HepG2 (cell line): Measurements from ENCODE around the gene ZC3H18. TPM values are rescaled to one million over a fixed set of nuclear protein-coding genes. Genes with fewer than 3 reads are reported as not detected.

Experiments
- ATAC-seq: fragments of 200-7000 bp; cut with Tn5 transposase; 3 replicates; pipeline ENCODE4 v1.9.1; 2020; ENCODE audit warnings: mild to moderate bottlenecking, moderate library complexity
- BruUV-seq: library from RNA; stranded (reverse); fragments of 400-500 nt; replicated peaks from 2 replicates; lab custom pipeline; 2021; lab: Mats Ljungman, UMichigan
- CTCF ChIA-PET: fragments of 300-600 bp; formaldehyde crosslinking; extraction: SDS; loops from one replicate; lab custom pipeline; 2021; ENCODE audit warnings: low total read pairs, inconsistent platforms, low intra/inter-chr PET ratio; lab: Yijun Ruan, JAX
- POLR2A ChIA-PET: fragments of 350-600 bp; sonication (Branson Sonifier 250); formaldehyde crosslinking; loops from one replicate; lab custom pipeline; 2020; ENCODE audit warnings: antibody characterized with exemption, inconsistent platforms; lab: Yijun Ruan, JAX
- DNase-seq: peaks from one replicate; pipeline ENCODE4 v3.0.0-alpha.2; 2015; ENCODE audit warnings: low spot score
- FAIRE-seq: peaks from 3 replicates; lab custom pipeline; 2011; peaks lifted over from hg19 to GRCh38; lab: Jason Lieb, UNC
- H2AFZ ChIP-seq: one replicate; pipeline ENCODE4 v1.6.1; 2011; ENCODE audit warnings: low read length, inconsistent platforms
- H3K27ac ChIP-seq: fragments of 300-600 bp; 3 replicates; pipeline ENCODE4 v1.8.0; 2011; ENCODE audit warnings: mixed run types, mild to moderate bottlenecking, mixed read lengths, low read length, inconsistent platforms; ENCODE audit not compliant: insufficient read depth; ENCODE audit errors: extremely low read length
- H3K27me3 ChIP-seq, 2 experiments: fragments of 200-600 bp in 1 of 2; 2 replicates in 1 of 2; 3 replicates in 1 of 2; pipeline versions ENCODE4 v1.6.0 to v1.8.0; 2011; ENCODE audit warnings: low read length in 2 of 2, mild to moderate bottlenecking in 2 of 2, moderate library complexity in 2 of 2, inconsistent platforms in 1 of 2; ENCODE audit not compliant: insufficient read depth in 2 of 2, control insufficient read depth in 1 of 2
- H3K36me3 ChIP-seq, 2 experiments: fragments of 200-600 bp in 1 of 2; replicated peaks in 1 of 2; 2 replicates in 1 of 2; 3 replicates in 1 of 2; pipeline versions ENCODE4 v1.5.1 to v1.8.0; 2011; ENCODE audit warnings: low read length in 2 of 2, inconsistent platforms in 1 of 2; ENCODE audit not compliant: insufficient read depth in 2 of 2, control insufficient read depth in 1 of 2
- H3K4me1 ChIP-seq: 2 replicates; pipeline ENCODE4 v1.5.1; 2012; ENCODE audit warnings: low read length, inconsistent platforms; ENCODE audit not compliant: insufficient read depth
- H3K4me2 ChIP-seq: 2 replicates; pipeline ENCODE4 v1.6.0; 2011; ENCODE audit warnings: low read depth, low read length, inconsistent platforms
- H3K4me3 ChIP-seq, 3 experiments: fragments of 200-600 bp in 1 of 3; sonication (generic), shearing (Covaris generic) in 1 of 3; replicated peaks in 1 of 3; 2 replicates each; pipeline ENCODE4 v1.5.1; 2011 to 2016; ENCODE audit warnings: low read length in 3 of 3, inconsistent platforms in 2 of 3, low read depth in 2 of 3, mild to moderate bottlenecking in 2 of 3, control low read depth in 1 of 3, mixed read lengths in 1 of 3; ENCODE audit not compliant: insufficient read depth in 1 of 3
- H3K79me2 ChIP-seq: one replicate; pipeline ENCODE4 v1.6.1; 2011; ENCODE audit warnings: low read length, inconsistent platforms; ENCODE audit not compliant: insufficient read depth
- H3K9ac ChIP-seq: 2 replicates; pipeline ENCODE4 v1.6.0; 2011; ENCODE audit warnings: mild to moderate bottlenecking, low read depth, low read length, inconsistent platforms; ENCODE audit not compliant: insufficient read depth
- H3K9me3 ChIP-seq: 2 replicates; pipeline ENCODE4 v1.5.1; 2012; ENCODE audit warnings: mild to moderate bottlenecking, low read length
- H4K20me1 ChIP-seq: 2 replicates; pipeline ENCODE4 v1.6.0; 2011; ENCODE audit warnings: inconsistent platforms, mild to moderate bottlenecking, low read length, moderate library complexity; ENCODE audit not compliant: insufficient read depth
- PLRG1 ChIP-seq: fragments of 450-650 bp; conservative IDR thresholded peaks from 2 replicates; pipeline ENCODE4 v1.6.1; 2016
- RBM22 ChIP-seq: fragments of 200-400 bp; formaldehyde crosslinking; optimal IDR thresholded peaks from 2 replicates; pipeline ENCODE3; 2017; ENCODE audit warnings: mild to moderate bottlenecking, low read length, moderate library complexity
- TP53 ChIP-seq: sonication (generic); formaldehyde crosslinking; conservative IDR thresholded peaks from 2 replicates; pipeline ENCODE4 v1.4.0; 2020; ENCODE audit warnings: missing genetic modification reagents
- ZNF350 ChIP-seq: sonication (generic); formaldehyde crosslinking; IDR thresholded peaks from 2 replicates; pipeline ENCODE4 v1.4.0; 2020; ENCODE audit warnings: mild to moderate bottlenecking, low read depth, missing genetic modification reagents, borderline replicate concordance
- ZNF367 ChIP-seq: sonication (generic); formaldehyde crosslinking; IDR thresholded peaks from 2 replicates; pipeline ENCODE4 v1.4.0; 2020; ENCODE audit warnings: missing genetic modification reagents, borderline replicate concordance
- ZNF484 ChIP-seq: sonication (generic); formaldehyde crosslinking; IDR thresholded peaks from 2 replicates; pipeline ENCODE4 v1.5.1; 2020; ENCODE audit warnings: mild to moderate bottlenecking, low read depth, missing genetic modification reagents, borderline replicate concordance
- ZNF501 ChIP-seq: sonication (generic); formaldehyde crosslinking; IDR thresholded peaks from 2 replicates; pipeline ENCODE4 v1.5.1; 2020; ENCODE audit warnings: mild to moderate bottlenecking, moderate library complexity, missing genetic modification reagents
- ZNF564 ChIP-seq: sonication (generic); formaldehyde crosslinking; IDR thresholded peaks from 2 replicates; pipeline ENCODE4 v1.8.1; 2023; ENCODE audit warnings: mild to moderate bottlenecking, missing genetic modification reagents
- ZNF878 ChIP-seq: sonication (generic); formaldehyde crosslinking; IDR thresholded peaks from 2 replicates; pipeline ENCODE4 v1.8.1; 2023; ENCODE audit warnings: mild to moderate bottlenecking, missing genetic modification reagents, moderate library complexity
- WGBS: methylation state at CpG from one replicate; pipeline ENCODE4 v1.1.6; 2017; ENCODE audit warnings: low lambda C conversion rate; 5-methylcytosine and 5-hydroxymethylcytosine counted together
- in situ Hi-C: cut with HindIII; loops from 2 replicates; pipeline ENCODE4 v1.10.0; 2017; ENCODE audit warnings: low pct_unique_long_range_greater_than_20kb; ENCODE audit not compliant: extremely low pct_ligation_motif_present
- intact Hi-C: fragments of 100-400 bp; cut with micrococcal nuclease; formaldehyde crosslinking; loops from one replicate; pipeline ENCODE4 v1.10.0; 2022; ENCODE audit not compliant: unreplicated experiment
- polyA plus RNA-seq, 8 experiments: library from polyadenylated mRNA; depleted of rRNA in 3 of 8; stranded (reverse) in 7 of 8; unstranded in 1 of 8; fragments of >200 nt; fragmentation: Illumina TruSeq in 4 of 8; extraction: Trizol in 4 of 8; gene quantifications; 2 replicates each; pipeline versions ENCODE4 v1.2.1 to v1.2.3, GENCODE V29; 2011 to 2016; ENCODE audit warnings: low read depth in 4 of 8, missing spikeins in 1 of 8, mixed read lengths in 1 of 8; ENCODE audit not compliant: insufficient read depth in 1 of 8
- total RNA-seq, 5 experiments: library from RNA; depleted of rRNA; stranded (reverse); fragments of >200 nt; fragmentation: Illumina TruSeq; extraction: Trizol; gene quantifications; 2 replicates each; pipeline ENCODE4 v1.2.3, GENCODE V29; 2016; ENCODE audit warnings: low read depth in 1 of 5
- TF ChIP-seq, protein P1 (sequence below): IDR thresholded peaks from 2 replicates; pipeline ENCODE4 v1.6.1; 2016; ENCODE audit warnings: low read depth, control low read depth

The ZC3H18 gene
- total and polyA plus RNA-seq, 2 of the 13 experiments (the other 11 are each of a cell fraction or from before 2014, with no cell fraction given): 11.2 to 27.4 TPM

DNA sequence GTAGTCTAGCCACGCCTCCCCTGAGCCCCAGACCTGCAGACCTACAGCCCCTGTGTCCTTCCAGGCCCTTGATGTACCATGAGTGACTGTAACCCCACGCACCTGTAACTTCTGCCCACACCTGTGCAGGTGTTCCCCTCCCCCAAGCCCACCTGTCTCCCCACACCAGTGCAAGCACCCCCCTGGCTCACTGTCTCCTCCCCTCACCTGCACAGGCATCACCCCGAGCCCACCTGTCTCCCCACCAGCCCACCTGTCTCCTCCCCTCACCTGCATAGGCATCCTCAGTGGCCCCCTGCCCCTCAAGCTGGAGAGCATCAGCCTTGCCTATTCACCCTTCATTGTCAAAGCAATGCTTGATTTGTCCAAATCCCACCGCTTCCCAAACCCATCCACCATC lies 32.3 kb upstream of the ZC3H18 start:
- 34% methylated on average over 4 of the region's 4 CpGs for WGBS
- H3K27ac ChIP-seq: no peak overlapping the region
- BruUV-seq: no TSS peak
- H3K4me2 ChIP-seq: no peak overlapping the region
- DNase-seq (no peak), FAIRE-seq (no peak), ATAC-seq (no peak)
- no peak overlapping the region for H3K9ac ChIP-seq
- peaks cover 5% of the 10 kb centered on the region for H3K9me3 ChIP-seq
- no peaks in the 10 kb centered on the region for H3K4me1 ChIP-seq
- no peaks in the 10 kb centered on the region for H3K79me2 ChIP-seq
- no peak overlapping the region for H3K4me3 ChIP-seq
- peaks cover 0 to 4% of the 10 kb centered on the region in 2 experiments; a peak in 1 of 5 replicates for H3K36me3 ChIP-seq
- TF ChIP-seq TP53 (CRISPR knock-in tag) (no peak), RBM22 (no peak), PLRG1 (no peak), ZNF484 (CRISPR knock-in tag) (no peak), ZNF564 (no peak), ZNF350 (CRISPR knock-in tag) (no peak), ZNF878 (CRISPR knock-in tag) (no peak), ZNF367 (CRISPR knock-in tag) (no peak), ZNF501 (CRISPR knock-in tag) (no peak)
- TF ChIP-seq, protein P1, sequence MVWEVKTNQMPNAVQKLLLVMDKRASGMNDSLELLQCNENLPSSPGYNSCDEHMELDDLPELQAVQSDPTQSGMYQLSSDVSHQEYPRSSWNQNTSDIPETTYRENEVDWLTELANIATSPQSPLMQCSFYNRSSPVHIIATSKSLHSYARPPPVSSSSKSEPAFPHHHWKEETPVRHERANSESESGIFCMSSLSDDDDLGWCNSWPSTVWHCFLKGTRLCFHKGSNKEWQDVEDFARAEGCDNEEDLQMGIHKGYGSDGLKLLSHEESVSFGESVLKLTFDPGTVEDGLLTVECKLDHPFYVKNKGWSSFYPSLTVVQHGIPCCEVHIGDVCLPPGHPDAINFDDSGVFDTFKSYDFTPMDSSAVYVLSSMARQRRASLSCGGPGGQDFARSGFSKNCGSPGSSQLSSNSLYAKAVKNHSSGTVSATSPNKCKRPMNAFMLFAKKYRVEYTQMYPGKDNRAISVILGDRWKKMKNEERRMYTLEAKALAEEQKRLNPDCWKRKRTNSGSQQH (CRISPR knock-in tag): no peak
- ChIA-PET CTCF (no interaction called here), POLR2A (no interaction called here)
- in situ Hi-C loops (no loop called here), intact Hi-C loops (no loop called here)
- peaks cover 15 to 46% of the 10 kb centered on the region in 2 experiments; a peak in 4 of 5 replicates for H3K27me3 ChIP-seq
- H2AFZ ChIP-seq: no peak overlapping the region
- no peaks in the 10 kb centered on the region; the same call in 1 of the 2 replicates for H4K20me1 ChIP-seq
